Spleen (tissue), 7 donors: Measurements from ENCODE around the gene ZFP2.

ENCODE experiments used
- CTCF ChIP-seq, 11 experiments: fragments of 200-600 bp in 7 of 11; fragments of 450-650 bp in 4 of 11; sonication (generic) in 4 of 11; IDR thresholded peaks in 8 of 11; conservative IDR thresholded peaks in 3 of 11; 1 replicate in 7 of 11; 2 replicates in 4 of 11; pipeline versions ENCODE4 v1.4.0 to v1.8.0; 2016 to 2021; ENCODE audit warnings: antibody characterized with exemption in 11 of 11, inconsistent platforms in 4 of 11, mild to moderate bottlenecking in 1 of 11
- POLR2AphosphoS5 ChIP-seq, 3 donors: sonication (generic); formaldehyde crosslinking; IDR thresholded peaks; one replicate each; pipeline ENCODE4 v1.5.1; 2017; ENCODE audit warnings: antibody characterized with exemption in 3 of 3
- donor health status: DM: no; HTN: no; CAD: no; lungs with moderate emphysema.
- donor health status: DM: no; HTN: no; CAD: no.
- donor health status: DM: no; HTN: no; CAD: no.

- TF ChIP-seq POLR2AphosphoS5 (IDR thresholded peaks at IDR 0.05) (no peak), CTCF (IDR thresholded peaks at IDR 0.05 in 8 of 11, conservative IDR thresholded peaks at IDR 0.05 in 3 of 11) (no peak)
These were observed 46.4 kb upstream of the ZFP2 start for GRCh38 chr5:178849316-178849715.
